Esophagus squamous epithelium (tissue), 4 donors: ENCODE results near the gene KRT15.

Experiments used
- POLR2A ChIP-seq, 4 donors: fragments of 450-650 bp; IDR thresholded peaks; one replicate each; pipeline ENCODE4 v1.6.1; 2017; ENCODE audit warnings: antibody characterized with exemption in 4 of 4, mild to moderate bottlenecking in 4 of 4, moderate library complexity in 3 of 4
- TF ChIP-seq, protein P1 (sequence below), 6 experiments: fragments of 450-650 bp in 4 of 6; fragments of 200-600 bp in 2 of 6; sonication (generic) in 2 of 6; IDR thresholded peaks; one replicate each; pipeline ENCODE4 v1.5.1; 2016 to 2019; ENCODE audit warnings: antibody characterized with exemption in 6 of 6, mild to moderate bottlenecking in 4 of 6, moderate library complexity in 4 of 6

DNA sequence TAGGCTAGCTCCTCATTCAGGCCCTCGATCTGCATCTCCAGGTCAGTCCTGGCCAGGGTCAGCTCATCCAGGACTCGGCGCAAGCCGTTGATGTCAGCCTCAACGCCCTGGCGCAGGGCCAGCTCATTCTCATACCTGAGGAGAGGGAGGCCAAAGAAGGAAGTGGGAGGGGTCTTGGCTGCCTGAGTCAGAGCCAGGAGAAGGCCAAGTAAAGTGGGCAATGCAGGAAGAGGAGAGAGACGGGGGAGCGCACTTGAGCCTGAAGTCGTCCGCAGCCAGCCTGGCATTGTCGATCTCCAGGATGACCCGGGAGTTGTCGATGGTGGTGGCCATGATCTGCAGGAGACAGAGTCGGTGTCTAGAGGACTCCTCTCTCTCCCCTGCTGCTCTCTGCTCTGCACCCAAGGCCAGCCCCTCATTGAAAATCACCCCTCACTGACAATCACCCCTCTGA lies 1.8 kb downstream of the KRT15 start:
- no peak for TF ChIP-seq POLR2A (IDR thresholded peaks at IDR 0.05)
- TF ChIP-seq, protein P1, sequence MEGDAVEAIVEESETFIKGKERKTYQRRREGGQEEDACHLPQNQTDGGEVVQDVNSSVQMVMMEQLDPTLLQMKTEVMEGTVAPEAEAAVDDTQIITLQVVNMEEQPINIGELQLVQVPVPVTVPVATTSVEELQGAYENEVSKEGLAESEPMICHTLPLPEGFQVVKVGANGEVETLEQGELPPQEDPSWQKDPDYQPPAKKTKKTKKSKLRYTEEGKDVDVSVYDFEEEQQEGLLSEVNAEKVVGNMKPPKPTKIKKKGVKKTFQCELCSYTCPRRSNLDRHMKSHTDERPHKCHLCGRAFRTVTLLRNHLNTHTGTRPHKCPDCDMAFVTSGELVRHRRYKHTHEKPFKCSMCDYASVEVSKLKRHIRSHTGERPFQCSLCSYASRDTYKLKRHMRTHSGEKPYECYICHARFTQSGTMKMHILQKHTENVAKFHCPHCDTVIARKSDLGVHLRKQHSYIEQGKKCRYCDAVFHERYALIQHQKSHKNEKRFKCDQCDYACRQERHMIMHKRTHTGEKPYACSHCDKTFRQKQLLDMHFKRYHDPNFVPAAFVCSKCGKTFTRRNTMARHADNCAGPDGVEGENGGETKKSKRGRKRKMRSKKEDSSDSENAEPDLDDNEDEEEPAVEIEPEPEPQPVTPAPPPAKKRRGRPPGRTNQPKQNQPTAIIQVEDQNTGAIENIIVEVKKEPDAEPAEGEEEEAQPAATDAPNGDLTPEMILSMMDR (IDR thresholded peaks at IDR 0.05) = no peak
